ENCODE results near the gene PVRIG.

- TF ChIP-seq EP300 (IDR thresholded peaks at IDR 0.05; ENCODE audit: borderline replicate concordance in 1 of 2, low read depth in 2 of 2, low read length in 2 of 2) (no peak), CHD2 (IDR thresholded peaks at IDR 0.05; ENCODE audit: low read length) (no peak), CTCF (IDR thresholded peaks at IDR 0.05; ENCODE audit: control extremely low read depth in 1 of 3, insufficient read depth in 1 of 3, low read depth in 1 of 3, low read length in 3 of 3) (no peak), SP1 (IDR thresholded peaks at IDR 0.05; ENCODE audit: low read depth, low read length) (no peak), POLR2A (IDR thresholded peaks at IDR 0.05; ENCODE audit: control extremely low read depth in 1 of 2, low read depth in 2 of 2, low read length in 2 of 2) (no peak), POLR2AphosphoS5 (IDR thresholded peaks at IDR 0.05; ENCODE audit: low read depth, low read length) (no peak), GTF2F1 (IDR thresholded peaks at IDR 0.05; ENCODE audit: borderline replicate concordance, low read depth, low read length) (no peak), EZH2 (IDR thresholded peaks at IDR 0.05; ENCODE audit: low read depth, low read length, severe bottlenecking) (no peak), RAD21 (IDR thresholded peaks at IDR 0.05 in 1 of 2, conservative IDR thresholded peaks at IDR 0.05 in 1 of 2; ENCODE audit: low read depth in 2 of 2, low read length in 2 of 2) (no peak), CTBP2 (IDR thresholded peaks at IDR 0.05; ENCODE audit: borderline replicate concordance, insufficient read depth, insufficient read length, low read length) (no peak)
Observed at GRCh38 chr7:100248483-100248882, 28.7 kb downstream of the PVRIG start.
